ENCODE measurements around the gene CELF5.
"Not testable (repeated sequence)": the region's sequence is repeated elsewhere in the genome, so short reads cannot be mapped to it uniquely, and the experiment has no call there.

CELF5 gene

DNA sequence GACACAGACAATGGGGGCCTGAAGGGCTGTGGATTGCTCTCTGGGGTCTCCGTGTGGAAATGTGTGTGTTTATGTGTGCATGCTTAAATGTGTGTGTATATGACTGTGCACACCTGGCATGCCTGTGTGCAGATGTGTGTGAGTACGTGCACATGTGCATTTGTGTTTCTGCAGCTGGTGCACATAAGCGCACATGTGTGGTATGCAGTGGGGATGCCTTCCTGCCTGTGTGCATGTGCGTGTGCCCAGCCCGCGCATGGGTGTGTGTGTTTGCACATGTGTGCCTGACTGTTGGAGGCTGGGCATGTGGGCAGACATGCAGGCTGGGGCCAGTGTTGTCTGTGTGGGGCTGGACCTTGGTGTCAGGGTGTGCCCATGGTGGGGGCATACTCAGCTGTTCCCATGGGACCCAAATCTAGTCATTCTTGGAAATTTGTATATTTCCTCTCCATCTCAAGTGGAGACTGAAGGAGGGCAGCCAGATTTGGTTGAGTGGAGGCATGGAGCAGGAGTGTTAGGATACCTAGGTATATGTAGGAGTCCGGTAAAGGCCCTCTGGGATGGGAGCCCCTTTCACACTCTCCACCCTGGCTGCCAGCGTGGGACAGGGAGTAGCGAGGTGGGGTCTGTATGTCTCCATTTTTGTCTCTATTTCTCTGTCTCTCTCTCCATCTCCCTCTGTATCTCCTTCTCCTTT lies 49.9 kb downstream of the CELF5 start:
- no peak for DNase-seq (ENCODE audit: low read depth)

- no peak for DNase-seq (ENCODE audit: low read depth)
These were observed 50.6 kb downstream of the CELF5 start for GRCh38 chr19:3274942-3275582.

DNA sequence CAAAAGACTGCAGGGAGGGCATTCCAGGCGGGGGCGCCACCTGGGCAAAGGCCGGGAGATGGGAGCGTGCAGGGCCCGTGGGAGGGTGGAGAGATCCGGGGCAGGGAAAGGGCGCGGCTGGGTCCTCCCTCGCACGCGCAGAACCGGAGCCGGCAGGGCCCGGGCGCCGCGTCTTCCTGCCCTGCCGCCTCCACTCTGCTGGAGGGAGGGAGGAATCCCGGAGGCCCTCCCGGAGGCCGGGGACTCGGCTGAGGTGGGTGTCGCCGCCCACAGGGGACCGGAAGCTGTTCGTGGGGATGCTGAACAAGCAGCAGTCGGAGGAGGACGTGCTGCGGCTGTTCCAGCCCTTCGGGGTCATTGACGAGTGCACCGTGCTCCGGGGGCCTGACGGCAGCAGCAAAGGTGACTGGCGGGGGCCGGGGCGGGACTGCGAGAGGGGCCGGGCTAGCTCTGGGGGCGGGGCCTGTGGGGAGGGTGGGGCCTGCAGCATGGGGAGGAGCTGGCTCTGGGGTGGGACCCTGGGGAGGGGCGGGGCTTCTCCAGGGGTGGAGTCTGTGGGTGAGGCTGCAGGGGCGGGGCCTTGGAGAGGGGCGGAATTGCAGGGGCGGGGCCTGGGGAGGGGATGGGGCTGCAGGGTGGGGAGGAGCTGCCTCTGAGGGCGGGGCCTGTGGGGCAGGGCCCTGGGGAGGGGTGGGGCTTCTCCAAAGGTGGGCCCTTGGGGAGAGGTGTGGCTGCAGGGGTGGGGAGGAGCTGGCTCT lies 51.3 kb downstream of the CELF5 start:
- DNase-seq (ENCODE audit: low read depth): peak; percentile 89

DNA sequence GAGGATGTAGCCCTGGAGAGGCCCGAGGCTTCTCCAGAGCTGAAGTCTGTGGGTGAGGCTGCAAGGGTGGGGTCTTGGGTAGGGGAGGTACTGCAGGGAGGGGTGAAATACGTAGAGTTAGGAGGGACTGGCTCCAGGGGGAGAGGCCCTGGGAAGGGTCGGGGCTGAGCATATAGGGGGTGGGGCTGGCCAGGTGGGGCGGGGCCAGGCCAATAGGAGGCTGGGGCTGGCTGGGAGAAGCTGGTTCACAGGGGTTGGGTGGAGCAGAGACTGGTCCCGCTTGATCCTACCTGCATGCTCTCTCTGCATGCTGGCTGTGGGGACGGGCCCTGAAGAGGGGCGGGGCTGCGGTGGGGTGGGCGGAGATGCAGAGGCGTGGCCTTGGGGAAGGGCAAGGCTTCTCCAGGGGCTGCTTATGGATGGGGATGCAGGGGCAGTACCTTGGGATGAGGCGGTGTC lies 51.9 kb downstream of the CELF5 start:
- peak; percentile 16 for DNase-seq (ENCODE audit: low read depth)

DNA sequence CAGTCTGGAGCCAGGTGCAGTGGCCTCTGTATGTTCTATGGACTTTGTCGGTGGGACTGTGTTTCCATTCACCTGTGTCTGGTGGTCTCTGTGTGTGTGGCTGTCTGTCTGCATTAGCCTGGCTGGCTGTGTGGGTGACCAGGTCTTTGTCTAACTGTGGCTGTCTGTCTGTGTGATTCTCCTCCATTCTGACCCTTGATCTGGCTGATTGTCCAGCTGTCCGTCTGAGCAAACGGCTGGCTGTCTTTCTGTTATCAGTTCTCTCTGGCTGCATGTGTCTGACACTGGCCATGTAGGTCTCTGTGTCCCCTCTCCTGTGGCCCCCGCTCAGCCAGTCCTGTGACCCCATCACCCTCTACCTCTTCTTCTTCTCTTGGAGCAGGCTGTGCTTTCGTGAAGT lies 53.2 kb downstream of the CELF5 start:
- DNase-seq (ENCODE audit: low read depth): no peak

DNA sequence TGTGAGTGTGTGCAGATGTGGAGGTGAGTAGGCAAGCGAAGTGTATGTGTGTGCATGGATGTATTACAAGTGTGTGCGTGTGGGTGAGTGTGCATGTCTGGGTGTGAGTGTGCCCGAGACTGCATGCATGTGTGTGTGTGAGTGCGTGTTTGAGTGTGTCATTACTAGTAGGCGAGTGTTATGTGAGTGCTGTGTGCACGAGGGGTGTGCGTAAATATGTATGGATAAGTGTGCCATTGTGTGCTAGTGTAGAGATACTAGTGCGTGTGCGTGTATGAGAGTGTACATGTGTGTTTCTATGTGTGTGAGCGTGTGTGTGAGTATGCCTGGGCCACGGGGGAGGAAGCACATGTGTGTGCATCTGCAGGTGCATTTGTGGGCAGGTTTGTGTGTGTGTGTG lies 53.8 kb downstream of the CELF5 start:
- DNase-seq (ENCODE audit: low read depth): no peak

DNA sequence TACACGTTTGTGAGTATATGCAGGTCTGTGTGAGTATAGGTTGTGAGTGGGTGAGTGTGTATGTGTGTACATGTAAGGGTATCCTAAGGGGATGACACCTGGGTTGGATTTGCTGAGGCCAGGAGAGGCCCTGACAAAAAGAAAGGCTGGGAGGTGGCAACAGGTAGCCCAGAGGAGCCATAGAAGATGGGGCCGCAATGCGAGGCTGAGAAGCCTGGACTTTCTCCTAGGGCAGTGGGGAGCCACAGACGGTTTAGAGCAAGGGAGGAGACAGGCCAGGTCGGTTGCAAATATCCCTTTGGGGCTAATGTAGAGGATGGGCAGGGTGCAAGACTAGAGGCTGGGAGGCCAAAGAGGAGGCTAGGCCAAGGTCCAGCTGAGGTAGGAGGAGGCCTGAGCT lies 54.3 kb downstream of the CELF5 start:
- no peak for DNase-seq (ENCODE audit: low read depth)

DNA sequence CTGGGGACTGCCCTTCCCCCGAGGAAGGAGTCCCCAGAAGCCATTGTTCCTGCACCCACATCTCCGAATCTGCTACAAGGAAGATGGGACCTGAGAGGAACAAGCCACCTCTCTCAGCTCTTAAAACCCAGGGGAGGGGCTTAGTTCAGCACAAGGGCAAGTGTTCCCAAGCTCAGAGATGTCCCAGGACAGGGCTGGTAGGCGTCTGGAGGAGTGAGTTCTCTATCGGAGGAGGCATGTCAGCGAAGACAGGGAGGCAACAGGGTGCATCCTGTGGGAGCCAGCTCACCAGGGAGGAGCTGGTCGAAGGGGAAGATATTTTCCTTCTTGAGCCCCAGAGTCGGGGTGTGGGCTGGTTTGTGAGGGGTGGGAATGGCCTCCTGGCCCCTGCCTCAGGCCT lies 54.8 kb downstream of the CELF5 start:
- no peak for DNase-seq (ENCODE audit: low read depth)

DNA sequence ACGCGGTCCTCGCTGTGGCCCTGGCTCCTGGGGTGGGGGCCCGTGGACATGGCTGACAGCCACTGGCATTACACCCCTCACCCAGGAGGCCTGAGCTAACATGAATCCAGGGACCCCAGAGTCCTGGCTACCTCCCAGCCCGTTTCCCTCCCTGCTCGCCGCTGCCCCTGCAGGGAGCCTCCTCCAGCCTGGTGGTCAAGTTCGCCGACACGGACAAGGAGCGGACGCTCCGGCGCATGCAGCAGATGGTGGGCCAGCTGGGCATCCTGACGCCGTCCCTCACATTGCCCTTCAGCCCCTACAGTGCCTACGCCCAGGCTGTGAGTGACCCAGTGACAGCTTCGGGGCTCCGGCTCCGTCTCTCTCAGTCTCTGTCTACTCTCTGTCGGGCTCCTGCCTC lies 56.6 kb downstream of the CELF5 start:
- no peak for DNase-seq (ENCODE audit: low read depth)

- no peak for DNase-seq (ENCODE audit: low read depth)
These were observed 57.7 kb downstream of the CELF5 start for GRCh38 chr19:3282155-3282554.

GRCh38 chr19:3282564-3282963 lies 58.1 kb downstream of the CELF5 start:
- no peak for DNase-seq (ENCODE audit: low read depth)

DNA sequence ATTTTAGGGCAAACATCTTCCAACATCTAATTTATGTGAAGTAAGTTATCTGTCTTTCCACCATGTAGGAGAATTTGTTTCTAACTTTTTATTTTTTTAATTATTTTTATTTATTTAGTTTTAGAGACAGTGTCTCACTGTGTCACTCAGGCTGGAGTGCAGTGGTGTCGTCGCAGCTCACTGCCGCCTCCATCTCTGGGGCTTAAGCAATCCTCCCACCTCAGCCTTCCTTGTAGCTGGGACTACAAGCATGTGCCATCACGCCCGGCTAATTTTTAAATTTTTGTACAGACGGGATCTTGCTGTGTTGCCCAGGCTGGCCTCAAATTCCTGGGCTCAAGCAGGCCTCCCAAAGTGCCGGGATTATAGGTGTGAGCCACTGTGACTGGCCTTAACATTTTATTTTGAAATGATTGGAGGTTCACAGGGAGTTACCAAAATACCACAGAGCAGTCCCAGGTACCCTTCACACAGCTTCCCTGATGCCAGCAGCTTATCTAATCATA lies 58.8 kb downstream of the CELF5 start:
- DNase-seq (ENCODE audit: low read depth): no peak

DNA sequence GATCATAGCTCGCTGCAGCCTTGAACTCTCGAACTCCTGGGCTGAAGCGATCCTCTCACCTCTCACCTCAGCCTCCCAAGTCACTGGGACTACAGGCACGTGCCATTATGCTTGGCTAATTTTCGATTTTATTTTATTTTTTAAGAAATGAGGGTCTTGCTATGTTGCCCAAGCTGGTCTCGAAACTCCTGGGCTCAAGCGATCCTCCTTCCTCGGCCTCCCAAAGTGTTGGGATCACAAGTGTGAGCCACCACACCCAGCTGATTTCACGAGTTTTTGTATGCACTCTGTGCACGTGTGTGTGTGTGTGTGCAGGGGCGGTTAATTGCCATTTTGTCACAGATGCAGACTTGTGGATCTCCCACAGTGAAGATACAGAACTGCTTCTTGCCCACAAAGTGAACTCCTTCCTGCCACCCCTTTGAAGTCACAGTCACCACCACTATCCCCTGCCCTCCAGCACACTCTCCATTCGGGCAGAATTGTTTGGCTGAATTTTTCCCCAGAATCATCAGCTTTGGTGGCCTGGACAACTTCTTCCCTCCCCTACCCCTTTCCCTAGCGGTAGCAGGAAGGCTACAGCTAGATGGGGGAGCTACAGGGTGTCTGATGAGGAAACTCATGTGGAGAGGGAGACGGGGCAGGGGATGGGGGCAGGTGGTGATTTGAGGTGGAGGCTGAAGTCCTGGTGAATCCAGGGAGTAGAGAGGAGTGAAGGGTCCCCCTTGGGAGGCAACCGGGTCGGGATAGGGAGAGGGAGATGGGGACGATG lies 59.6 kb downstream of the CELF5 start:
- no peak for DNase-seq (ENCODE audit: low read depth)

DNA sequence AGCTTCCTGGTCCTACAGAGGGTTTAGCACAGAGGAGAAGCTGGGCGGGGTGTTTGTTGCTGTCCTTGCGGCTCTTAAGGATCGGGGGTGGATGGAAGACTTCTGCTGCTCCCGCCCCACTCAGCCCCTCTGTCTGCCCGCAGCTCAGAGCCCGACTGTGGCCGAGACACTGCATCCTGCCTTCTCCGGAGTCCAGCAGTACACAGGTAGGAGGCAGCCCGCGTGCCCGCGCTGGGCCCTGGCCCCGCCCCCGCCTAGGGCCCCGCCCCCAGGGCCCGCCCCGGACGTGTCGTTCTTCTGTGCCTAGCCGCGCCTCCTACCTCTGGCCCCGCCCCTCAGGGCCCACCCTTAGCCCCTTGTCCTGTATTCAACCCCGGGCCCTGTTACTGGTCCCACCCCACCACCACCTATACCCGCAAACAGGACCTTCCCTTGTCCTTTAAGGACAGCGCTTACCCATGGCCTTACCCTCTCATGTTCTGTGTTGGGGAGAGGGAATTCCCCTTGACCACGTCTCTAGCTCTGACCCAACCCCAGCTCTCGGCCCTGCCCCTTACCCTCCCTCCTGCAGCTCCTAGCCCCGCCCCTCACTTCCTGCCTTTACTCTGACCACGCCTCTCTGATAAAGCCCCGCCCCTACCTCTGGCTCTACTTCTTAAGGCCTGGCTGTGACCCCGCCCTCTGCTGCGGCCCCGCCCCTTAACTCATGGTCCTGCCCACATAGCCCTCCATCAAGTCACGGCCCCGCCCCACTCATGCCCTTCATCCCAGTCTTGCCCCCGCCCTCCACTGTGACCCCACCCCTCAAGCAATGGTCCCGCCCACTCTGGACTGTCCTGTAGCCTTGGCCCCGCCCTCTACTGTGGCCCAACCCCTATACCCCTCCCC lies 60.5 kb downstream of the CELF5 start:
- peak; percentile 43 for DNase-seq (ENCODE audit: low read depth)

GRCh38 chr19:3285647-3286176 lies 61.3 kb downstream of the CELF5 start:
- peak; percentile 52 for DNase-seq (ENCODE audit: low read depth)

- no peak for DNase-seq (ENCODE audit: low read depth)
These were observed 63.4 kb downstream of the CELF5 start for GRCh38 chr19:3287814-3288213.

DNA sequence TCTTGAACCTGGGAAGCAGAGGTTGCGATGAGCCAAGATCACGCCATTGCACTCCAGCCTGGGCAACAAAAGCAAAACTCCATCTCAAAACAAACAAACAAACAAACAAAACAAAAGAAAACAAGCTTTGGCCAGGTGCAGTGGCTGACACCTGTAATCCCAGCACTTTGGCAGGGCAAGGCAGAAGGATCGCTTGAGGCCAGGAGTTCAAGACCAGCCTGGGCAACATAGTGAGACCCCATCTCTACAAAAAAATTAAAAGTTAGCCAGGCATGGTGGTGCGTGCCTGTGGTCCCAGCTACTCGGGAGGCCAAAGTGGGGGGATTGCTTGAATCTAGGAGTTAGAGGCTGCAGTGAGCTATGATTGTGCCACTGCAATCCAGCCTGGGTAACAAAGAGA lies 64.0 kb downstream of the CELF5 start:
- DNase-seq (ENCODE audit: low read depth): not testable (repeated sequence)

- DNase-seq (ENCODE audit: low read depth): no peak
These were observed 65.6 kb downstream of the CELF5 start for GRCh38 chr19:3289971-3290569.

DNA sequence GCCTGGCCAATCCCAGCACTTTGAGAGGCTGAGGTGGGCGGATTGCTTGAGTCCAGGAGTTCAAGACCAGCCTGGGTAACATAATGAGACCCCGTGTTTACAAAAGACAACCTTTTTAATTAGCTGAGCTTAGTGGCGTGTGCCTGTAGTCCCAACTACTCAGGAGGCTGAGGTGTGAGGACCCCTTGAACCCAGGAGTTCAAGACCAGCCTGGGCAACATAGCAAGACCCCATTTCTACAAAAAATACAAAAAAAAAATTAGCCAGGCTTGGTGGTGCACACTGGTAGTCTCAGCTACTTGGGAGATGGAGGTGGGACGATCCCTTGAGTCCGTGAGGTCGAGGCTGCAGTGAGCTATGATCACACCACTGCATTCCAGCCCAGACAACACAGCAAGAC lies 66.4 kb downstream of the CELF5 start:
- not testable (repeated sequence) for DNase-seq (ENCODE audit: low read depth)

GRCh38 chr19:3291644-3292043 lies 67.2 kb downstream of the CELF5 start:
- no peak for DNase-seq (ENCODE audit: low read depth)
